B cell (primary cell): ENCODE data around the gene PRR35. TPM values are rescaled to one million over a fixed set of nuclear protein-coding genes. Genes with fewer than 3 reads are reported as not detected.

Experiments used
- ATAC-seq: fragments of 200-7000 bp; cut with Tn5 transposase; one replicate; pipeline ENCODE4 v1.10.0; 2021; ENCODE audit warnings: low read depth, mild to moderate bottlenecking, moderate number of reproducible peaks, moderate library complexity
- CTCF ChIA-PET: fragments of 350-600 bp; sonication (Branson Sonifier 250); formaldehyde crosslinking; loops from one replicate; lab custom pipeline; 2021; ENCODE audit warnings: antibody characterized with exemption, inconsistent platforms; lab: Charles Lee
- POLR2A ChIA-PET: fragments of 350-600 bp; sonication (Branson Sonifier 250); formaldehyde crosslinking; loops from one replicate; lab custom pipeline; 2021; ENCODE audit warnings: antibody characterized with exemption; lab: Charles Lee
- DNase-seq: peaks from one replicate; pipeline ENCODE4 v3.0.0; 2013
- H2AFZ ChIP-seq: 2 replicates; pipeline ENCODE4 v1.6.1; 2012; ENCODE audit warnings: mild to moderate bottlenecking, low read depth, low read length; ENCODE audit not compliant: insufficient read depth, poor library complexity, severe bottlenecking
- H3K27ac ChIP-seq, 2 donors: 1 replicate in 1 of 2; 2 replicates in 1 of 2; pipeline ENCODE4 v1.5.1; 2012 to 2013; ENCODE audit warnings: low read length in 2 of 2, mild to moderate bottlenecking in 2 of 2, moderate library complexity in 1 of 2
- H3K27me3 ChIP-seq, 4 experiments: fragments of 200-600 bp in 1 of 4; sonication (generic) in 1 of 4; replicated peaks in 1 of 4; 1 replicate in 2 of 4; 2 replicates in 2 of 4; pipeline versions ENCODE4 v1.6.1 to v1.7.0; 2013 to 2016; ENCODE audit warnings: low read length in 3 of 4, mild to moderate bottlenecking in 2 of 4, mixed read lengths in 1 of 4, moderate library complexity in 1 of 4; ENCODE audit not compliant: insufficient read depth in 4 of 4, control insufficient read depth in 3 of 4; ENCODE audit errors: control extremely low read depth in 1 of 4
- H3K36me3 ChIP-seq, 2 experiments: replicated peaks in 1 of 2; 1 replicate in 1 of 2; 2 replicates in 1 of 2; pipeline versions ENCODE4 v1.6.1 to v1.7.1; 2013; ENCODE audit warnings: low read length in 1 of 2; ENCODE audit not compliant: insufficient read depth in 2 of 2, control insufficient read depth in 1 of 2; ENCODE audit errors: control extremely low read depth in 1 of 2, extremely low read depth in 1 of 2
- H3K4me1 ChIP-seq, 2 donors: fragments of 200-600 bp in 1 of 2; sonication (generic) in 1 of 2; 1 replicate in 1 of 2; 2 replicates in 1 of 2; pipeline versions ENCODE4 v1.5.1 to v1.6.1; 2013 to 2017; ENCODE audit warnings: low read length in 2 of 2; ENCODE audit not compliant: control insufficient read depth in 2 of 2, insufficient read depth in 2 of 2
- H3K4me2 ChIP-seq: replicated peaks from 2 replicates; pipeline ENCODE3; 2012; ENCODE audit warnings: mild to moderate bottlenecking, low read depth, low read length; ENCODE audit not compliant: poor library complexity, severe bottlenecking
- H3K4me3 ChIP-seq, 5 experiments: fragments of 200-600 bp in 1 of 5; sonication (generic) in 1 of 5; 1 replicate in 3 of 5; 2 replicates in 2 of 5; pipeline versions ENCODE4 v1.5.1 to v1.7.0; 2011 to 2016; ENCODE audit warnings: low read length in 4 of 5, mild to moderate bottlenecking in 4 of 5, low read depth in 2 of 5, control low read depth in 1 of 5, moderate library complexity in 1 of 5; ENCODE audit not compliant: insufficient read depth in 1 of 5; ENCODE audit errors: control extremely low read depth in 1 of 5, extremely low read depth in 1 of 5
- H3K79me2 ChIP-seq: fragments of 200-600 bp; sonication (generic); one replicate; pipeline ENCODE4 v1.6.0; 2016; ENCODE audit warnings: low read length; ENCODE audit not compliant: control insufficient read depth, insufficient read depth
- H3K9ac ChIP-seq: fragments of 200-600 bp; sonication (generic); 2 replicates; pipeline ENCODE4 v1.6.1; 2017; ENCODE audit warnings: mild to moderate bottlenecking, low read length, moderate library complexity
- H3K9me3 ChIP-seq, 3 donors: one replicate each; pipeline versions ENCODE4 v1.6.1 to v1.7.1; 2013; ENCODE audit warnings: low read length in 2 of 3; ENCODE audit not compliant: control insufficient read depth in 2 of 3, insufficient read depth in 1 of 3; ENCODE audit errors: control extremely low read depth in 1 of 3
- H4K20me1 ChIP-seq: 2 replicates; pipeline ENCODE4 v1.6.0; 2012; ENCODE audit warnings: mild to moderate bottlenecking, low read length; ENCODE audit not compliant: insufficient read depth, control insufficient read depth, poor library complexity, severe bottlenecking
- H3K27ac Mint-ChIP-seq: one replicate; pipeline ENCODE4 v1.8.0; 2021; ENCODE audit warnings: mixed read lengths
- H3K27me3 Mint-ChIP-seq: one replicate; pipeline ENCODE4 v1.8.0; 2021; ENCODE audit warnings: mixed read lengths
- H3K4me1 Mint-ChIP-seq: one replicate; pipeline ENCODE4 v1.8.0; 2021; ENCODE audit warnings: mixed read lengths
- H3K4me3 Mint-ChIP-seq: one replicate; pipeline ENCODE4 v1.8.0; 2021; ENCODE audit warnings: mixed read lengths
- H3K9me3 Mint-ChIP-seq: one replicate; pipeline ENCODE4 v1.8.0; 2022; ENCODE audit warnings: mixed read lengths; ENCODE audit not compliant: insufficient read depth
- CTCF ChIP-seq: fragments of 200-600 bp; IDR thresholded peaks from one replicate; pipeline ENCODE4 v1.8.0; 2022; ENCODE audit warnings: antibody characterized with exemption, mild to moderate bottlenecking
- EZH2 ChIP-seq: IDR thresholded peaks from 2 replicates; pipeline ENCODE4 v1.6.1; 2012; ENCODE audit warnings: borderline replicate concordance, low read depth, mild to moderate bottlenecking, moderate library complexity, low read length; ENCODE audit not compliant: insufficient read depth, poor library complexity, severe bottlenecking
- WGBS: methylation state at CpG from one replicate; pipeline ENCODE4 v1.1.5; 2013; ENCODE audit warnings: missing lambda C conversion rate; ENCODE audit not compliant: insufficient coverage; 5-methylcytosine and 5-hydroxymethylcytosine counted together
- intact Hi-C: fragments of 100-400 bp; cut with micrococcal nuclease; formaldehyde crosslinking; loops from one replicate; pipeline ENCODE4 v1.10.0; 2022
- polyA plus RNA-seq: library from polyadenylated mRNA; depleted of rRNA; stranded (reverse); fragments of >200 nt; gene quantifications from 2 replicates; pipeline ENCODE4 v1.2.3, GENCODE V29; 2012
- total RNA-seq, 2 donors: library from RNA; stranded (reverse); fragments of 120-200 nt in 1 of 2; gene quantifications; 1 replicate in 1 of 2; 2 replicates in 1 of 2; pipeline versions ENCODE4 v1.2.3 to v1.2.4, GENCODE V29; 2013 to 2022

Gene PRR35
- total and polyA plus RNA-seq, 2 donors (not counting 1 experiment from before 2014, with no cell fraction given), result not detected

GRCh38 chr16:586645-587590 lies 26.7 kb downstream of the PRR35 start:
- Histone ChIP-seq H3K4me2 (peak overlapping the region; percentile 86), H3K4me3 (no peak overlapping the region), H3K9me3 (no peaks in the 10 kb centered on the region), H3K79me2 (peaks cover 29% of the 10 kb centered on the region), H3K9ac (no peak overlapping the region), H4K20me1 (peaks cover 30% of the 10 kb centered on the region), H3K27ac (no peak overlapping the region), H3K27me3 (peaks cover 0 to 2% (median 0%) of the 10 kb centered on the region in 4 experiments), H3K36me3 (no peaks in the 10 kb centered on the region), H3K4me1 (peaks cover 14 to 25% of the 10 kb centered on the region in 2 donors), H2AFZ (no peak overlapping the region)
- Mint-ChIP-seq H3K9me3 (no peaks in the 10 kb centered on the region), H3K27ac (peak overlapping the region; percentile 67), H3K4me1 (peaks cover 30% of the 10 kb centered on the region), H3K4me3 (peak overlapping the region; percentile 81), H3K27me3 (no peaks in the 10 kb centered on the region)
- no peak for DNase-seq
- CTCF ChIA-PET, result interaction anchor here (0.9 to 1.2 kb wide), 2 partner anchors 9 to 17 kb away, joined by 3 read pairs; no protein-coding TSS in a partner anchor
- WGBS, result 94% methylated on average over 11 of the region's 14 CpGs
- no peak for ATAC-seq
- no peak for TF ChIP-seq EZH2
- no peak for TF ChIP-seq CTCF
- POLR2A ChIA-PET, result no interaction called here
- intact Hi-C loops, result loop anchor here (5.0 kb wide), 1 partner anchor 185 kb away; the partner anchor contains the start of gene DECR2

GRCh38 chr16:588639-588888 lies 28.4 kb downstream of the PRR35 start:
- Histone ChIP-seq H3K9me3 (no peaks in the 10 kb centered on the region), H3K36me3 (no peaks in the 10 kb centered on the region), H3K27me3 (peaks cover 0 to 2% (median 0%) of the 10 kb centered on the region in 4 experiments), H3K4me2 (peak overlapping the region; percentile 86), H3K27ac (peak overlapping the region; percentile 85 to 88), H3K4me1 (peaks cover 14 to 29% of the 10 kb centered on the region in 2 donors), H3K9ac (peak overlapping the region; percentile 82), H3K79me2 (peaks cover 45% of the 10 kb centered on the region), H3K4me3 (peak overlapping the region; percentile 66 to 89 (median 78)), H4K20me1 (peaks cover 36% of the 10 kb centered on the region), H2AFZ (peak overlapping the region; percentile 96)
- WGBS, result under 1% methylated on average over 21 of the region's 21 CpGs
- H3K4me1 Mint-ChIP-seq, result peaks cover 43% of the 10 kb centered on the region
- intact Hi-C loops, result loop anchor here (2.0 to 5.0 kb wide), 3 partner anchors 60 to 186 kb away; partner anchors contain the start of genes DECR2 and WDR90
- ChIA-PET POLR2A (interaction anchor here (0.7 to 1.3 kb wide), 3 partner anchors 8 to 22 kb away, joined by 3 read pairs; partner anchors contain the start of gene NHLRC4), CTCF (interaction anchor here (1.3 kb wide), 1 partner anchor 9 kb away, joined by 5 read pairs; no protein-coding TSS in a partner anchor)
- peak overlapping the region; percentile 99 for H3K4me3 Mint-ChIP-seq
- TF ChIP-seq EZH2, result no peak
- no peak for TF ChIP-seq CTCF
- H3K27me3 Mint-ChIP-seq, result no peaks in the 10 kb centered on the region
- ATAC-seq (peak; percentile 15), DNase-seq (no peak)
- no peaks in the 10 kb centered on the region for H3K9me3 Mint-ChIP-seq
- peak overlapping the region; percentile 100 for H3K27ac Mint-ChIP-seq
